SK-N-MC (cell line): ENCODE data around the gene KIF4A.

ENCODE experiments used
- EZH2 ChIP-seq: fragments of 200-600 bp; sonication (generic); IDR thresholded peaks from one replicate; pipeline ENCODE4 v1.6.1; 2017; ENCODE audit warnings: antibody characterized with exemption
- FOXP2 ChIP-seq: optimal IDR thresholded peaks from 2 replicates; pipeline ENCODE3; 2011; ENCODE audit warnings: mild to moderate bottlenecking, moderate library complexity; ENCODE audit not compliant: insufficient read depth; ENCODE audit errors: extremely low read length, control extremely low read depth
- POLR2AphosphoS5 ChIP-seq: IDR thresholded peaks from 2 replicates; pipeline ENCODE4 v1.6.1; 2012; ENCODE audit warnings: mild to moderate bottlenecking, low read depth, low read length, borderline replicate concordance

- TF ChIP-seq POLR2AphosphoS5 (no peak; the same call in 1 of the 2 replicates), EZH2 (no peak), FOXP2 (no peak)
Measured at GRCh38 chrX:70454441-70455365, 164.8 kb downstream of the KIF4A start.
